Measurements from ENCODE around the gene DHX57. TPM values are rescaled to one million over a fixed set of nuclear protein-coding genes. Genes with fewer than 3 reads are reported as not detected.

Gene DHX57
- total RNA-seq, 1 donor from 2014 or later = 18.6 TPM

DNA sequence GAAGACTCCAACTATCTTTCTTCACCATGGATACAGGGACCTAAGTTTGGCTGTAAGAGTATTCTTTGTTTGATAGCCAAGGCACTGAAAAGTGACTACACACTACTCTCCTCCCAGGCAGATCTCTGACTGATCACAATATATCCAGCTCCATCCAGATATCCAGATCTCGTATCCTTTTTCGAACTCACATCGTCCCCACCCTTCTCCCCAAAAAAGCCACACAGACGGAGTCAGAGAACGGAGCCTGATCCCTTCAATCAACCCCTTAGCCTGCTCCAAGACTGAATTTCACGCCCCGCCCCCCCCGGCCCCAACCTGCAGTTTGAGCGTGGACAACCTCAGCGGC is 533 bp downstream of the DHX57 start:
- Histone ChIP-seq H3K79me2 (ENCODE audit: insufficient read depth, low read length) (peaks cover 43% of the 10 kb centered on the region), H2AFZ (ENCODE audit: low read depth, low read length) (peak overlapping the region; percentile 99), H3K4me3 (ENCODE audit: insufficient read depth, low read depth, low read length) (peak overlapping the region; percentile 94), H3K9ac (ENCODE audit: low read length) (peak overlapping the region; percentile 89), H3K27me3 (ENCODE audit: insufficient read depth, low read length) (no peaks in the 10 kb centered on the region), H3K27ac (ENCODE audit: low read depth, low read length) (peak overlapping the region; percentile 73), H3K36me3 (ENCODE audit: insufficient read depth, low read length) (no peaks in the 10 kb centered on the region), H3K9me3 (ENCODE audit: insufficient read depth, low read depth, low read length) (no peaks in the 10 kb centered on the region), H3K4me2 (ENCODE audit: low read length) (peak overlapping the region; percentile 94), H4K20me1 (ENCODE audit: insufficient read depth, low read length) (no peaks in the 10 kb centered on the region), H3K4me1 (ENCODE audit: insufficient read depth, low read length) (peaks cover 14% of the 10 kb centered on the region)
- H3K4me1 Mint-ChIP-seq (ENCODE audit: low read depth, unreplicated experiment) = peaks cover 8% of the 10 kb centered on the region
- H3K36me3 Mint-ChIP-seq (ENCODE audit: low read depth, unreplicated experiment) = peaks cover 3% of the 10 kb centered on the region
- DNase-seq (ENCODE audit: low read depth) (no peak), FAIRE-seq (no peak)
- H3K4me3 Mint-ChIP-seq (ENCODE audit: unreplicated experiment) = peak overlapping the region; percentile 94
- H3K9me3 Mint-ChIP-seq (ENCODE audit: unreplicated experiment) = peaks cover 1% of the 10 kb centered on the region
- peak overlapping the region; percentile 68 for H3K27ac Mint-ChIP-seq (ENCODE audit: unreplicated experiment)
- TF ChIP-seq, protein P1, sequence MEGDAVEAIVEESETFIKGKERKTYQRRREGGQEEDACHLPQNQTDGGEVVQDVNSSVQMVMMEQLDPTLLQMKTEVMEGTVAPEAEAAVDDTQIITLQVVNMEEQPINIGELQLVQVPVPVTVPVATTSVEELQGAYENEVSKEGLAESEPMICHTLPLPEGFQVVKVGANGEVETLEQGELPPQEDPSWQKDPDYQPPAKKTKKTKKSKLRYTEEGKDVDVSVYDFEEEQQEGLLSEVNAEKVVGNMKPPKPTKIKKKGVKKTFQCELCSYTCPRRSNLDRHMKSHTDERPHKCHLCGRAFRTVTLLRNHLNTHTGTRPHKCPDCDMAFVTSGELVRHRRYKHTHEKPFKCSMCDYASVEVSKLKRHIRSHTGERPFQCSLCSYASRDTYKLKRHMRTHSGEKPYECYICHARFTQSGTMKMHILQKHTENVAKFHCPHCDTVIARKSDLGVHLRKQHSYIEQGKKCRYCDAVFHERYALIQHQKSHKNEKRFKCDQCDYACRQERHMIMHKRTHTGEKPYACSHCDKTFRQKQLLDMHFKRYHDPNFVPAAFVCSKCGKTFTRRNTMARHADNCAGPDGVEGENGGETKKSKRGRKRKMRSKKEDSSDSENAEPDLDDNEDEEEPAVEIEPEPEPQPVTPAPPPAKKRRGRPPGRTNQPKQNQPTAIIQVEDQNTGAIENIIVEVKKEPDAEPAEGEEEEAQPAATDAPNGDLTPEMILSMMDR (IDR thresholded peaks at IDR 0.05; ENCODE audit: insufficient read depth, low read depth, low read length) = no peak
- TF ChIP-seq EZH2 (IDR thresholded peaks at IDR 0.05; ENCODE audit: insufficient read depth, low read length) = no peak
- H3K27me3 Mint-ChIP-seq (ENCODE audit: low read depth, unreplicated experiment) = no peaks in the 10 kb centered on the region

DNA sequence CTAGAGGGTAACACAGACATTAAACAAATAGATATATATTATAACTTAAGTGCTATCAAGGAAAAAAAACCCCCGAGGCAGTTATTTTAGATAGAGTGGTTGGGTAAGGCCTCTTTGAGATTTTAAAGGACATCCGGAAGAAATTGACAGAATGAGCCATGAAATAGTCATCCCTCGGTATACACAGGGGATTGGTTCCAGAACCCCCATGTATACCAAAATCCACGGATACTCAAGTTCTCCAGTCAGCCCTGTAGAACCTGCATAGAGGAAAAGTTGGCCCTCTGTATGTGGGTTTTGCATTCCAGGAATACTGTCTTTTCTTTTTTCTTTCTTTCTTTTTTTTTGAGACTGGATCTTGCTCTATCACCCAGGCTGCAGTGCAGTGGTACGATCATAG is 2.0 kb downstream of the DHX57 start:
- no peak for FAIRE-seq
- H3K79me2 ChIP-seq (ENCODE audit: insufficient read depth, low read length) = peaks cover 54% of the 10 kb centered on the region

DNA sequence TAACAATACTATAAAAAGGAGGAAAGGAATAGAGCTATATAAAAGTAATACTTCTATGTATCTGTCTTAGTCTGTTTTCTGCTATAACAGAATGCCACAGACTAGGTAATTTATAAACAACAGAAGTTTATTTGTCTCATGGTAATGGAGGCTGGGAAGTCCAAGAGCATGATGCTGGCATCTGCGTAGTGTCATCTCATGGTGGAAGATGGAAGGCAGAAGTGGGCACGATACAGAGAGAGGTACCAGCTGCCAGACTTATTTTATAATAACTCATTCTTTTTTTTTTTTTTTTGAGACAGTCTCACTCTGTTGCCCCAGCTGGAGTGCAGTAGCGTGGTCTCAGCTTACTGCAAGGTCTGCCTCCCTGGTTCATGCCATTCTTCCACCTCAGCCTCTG is 4.3 kb downstream of the DHX57 start:
- Histone ChIP-seq H3K27me3 (ENCODE audit: insufficient read depth, low read length) (no peaks in the 10 kb centered on the region), H3K79me2 (ENCODE audit: insufficient read depth, low read length) (peaks cover 54% of the 10 kb centered on the region), H3K4me1 (ENCODE audit: insufficient read depth, low read length) (peaks cover 11% of the 10 kb centered on the region), H2AFZ (ENCODE audit: low read depth, low read length) (no peak overlapping the region), H4K20me1 (ENCODE audit: insufficient read depth, low read length) (peaks cover 7% of the 10 kb centered on the region), H3K36me3 (ENCODE audit: insufficient read depth, low read length) (peaks cover 6% of the 10 kb centered on the region), H3K9me3 (ENCODE audit: insufficient read depth, low read depth, low read length) (no peaks in the 10 kb centered on the region), H3K9ac (ENCODE audit: low read length) (no peak overlapping the region), H3K4me2 (ENCODE audit: low read length) (no peak overlapping the region), H3K27ac (ENCODE audit: low read depth, low read length) (no peak overlapping the region), H3K4me3 (ENCODE audit: insufficient read depth, low read depth, low read length) (no peak overlapping the region)
- H3K4me3 Mint-ChIP-seq (ENCODE audit: unreplicated experiment) = no peak overlapping the region
- H3K4me1 Mint-ChIP-seq (ENCODE audit: low read depth, unreplicated experiment) = peaks cover 6% of the 10 kb centered on the region
- no peaks in the 10 kb centered on the region for H3K27me3 Mint-ChIP-seq (ENCODE audit: low read depth, unreplicated experiment)
- DNase-seq (ENCODE audit: low read depth) (no peak), FAIRE-seq (no peak)
- no peak overlapping the region for H3K27ac Mint-ChIP-seq (ENCODE audit: unreplicated experiment)
- TF ChIP-seq, protein P1 (IDR thresholded peaks at IDR 0.05; ENCODE audit: insufficient read depth, low read depth, low read length) = no peak
- no peak for TF ChIP-seq EZH2 (IDR thresholded peaks at IDR 0.05; ENCODE audit: insufficient read depth, low read length)
- H3K9me3 Mint-ChIP-seq (ENCODE audit: unreplicated experiment) = peaks cover 5% of the 10 kb centered on the region
- peaks cover 6% of the 10 kb centered on the region for H3K36me3 Mint-ChIP-seq (ENCODE audit: low read depth, unreplicated experiment)

More for the DNA sequence above, 2.0 kb downstream of the DHX57 start:
- H3K36me3 Mint-ChIP-seq (ENCODE audit: low read depth, unreplicated experiment) = peaks cover 6% of the 10 kb centered on the region
- H3K27ac Mint-ChIP-seq (ENCODE audit: unreplicated experiment) = no peak overlapping the region
- Histone ChIP-seq H2AFZ (ENCODE audit: low read depth, low read length) (no peak overlapping the region), H3K27me3 (ENCODE audit: insufficient read depth, low read length) (no peaks in the 10 kb centered on the region), H3K4me2 (ENCODE audit: low read length) (no peak overlapping the region), H3K9me3 (ENCODE audit: insufficient read depth, low read depth, low read length) (no peaks in the 10 kb centered on the region), H3K4me3 (ENCODE audit: insufficient read depth, low read depth, low read length) (no peak overlapping the region), H3K36me3 (ENCODE audit: insufficient read depth, low read length) (no peaks in the 10 kb centered on the region), H4K20me1 (ENCODE audit: insufficient read depth, low read length) (peaks cover 7% of the 10 kb centered on the region), H3K9ac (ENCODE audit: low read length) (no peak overlapping the region), H3K4me1 (ENCODE audit: insufficient read depth, low read length) (peaks cover 14% of the 10 kb centered on the region), H3K27ac (ENCODE audit: low read depth, low read length) (no peak overlapping the region)
- peaks cover 8% of the 10 kb centered on the region for H3K4me1 Mint-ChIP-seq (ENCODE audit: low read depth, unreplicated experiment)
- TF ChIP-seq, protein P1 (IDR thresholded peaks at IDR 0.05; ENCODE audit: insufficient read depth, low read depth, low read length) = no peak
- TF ChIP-seq EZH2 (IDR thresholded peaks at IDR 0.05; ENCODE audit: insufficient read depth, low read length) = no peak
- no peak overlapping the region for H3K4me3 Mint-ChIP-seq (ENCODE audit: unreplicated experiment)
- H3K27me3 Mint-ChIP-seq (ENCODE audit: low read depth, unreplicated experiment) = no peaks in the 10 kb centered on the region
- H3K9me3 Mint-ChIP-seq (ENCODE audit: unreplicated experiment) = peaks cover 5% of the 10 kb centered on the region
- DNase-seq (ENCODE audit: low read depth) = no peak

Data from astrocyte (in vitro differentiated cells and primary cell).